HG03066 (cell line): Measurements from ENCODE around the gene ASB4.

Experiments
- ATAC-seq: cut with Tn5 transposase; IDR thresholded peaks from one replicate; pipeline ENCODE4 v1.9.1; 2021; ENCODE audit warnings: low read depth; ENCODE audit not compliant: unreplicated experiment

The ASB4 gene

GRCh38 chr7:95517870-95518269 lies 32.1 kb downstream of the ASB4 start:
- peak; percentile 48 for ATAC-seq

- no peak for ATAC-seq
Measured at GRCh38 chr7:95520136-95520535, 34.4 kb downstream of the ASB4 start.

- no peak for ATAC-seq
Measured at GRCh38 chr7:95525503-95525902, 39.8 kb downstream of the ASB4 start.

GRCh38 chr7:95526128-95526738 lies 40.5 kb downstream of the ASB4 start:
- no peak for ATAC-seq

- ATAC-seq, result peak; percentile 63
Measured at GRCh38 chr7:95527033-95527775, 41.5 kb downstream of the ASB4 start.

- no peak for ATAC-seq
Measured at GRCh38 chr7:95527776-95528250, 42.1 kb downstream of the ASB4 start.

GRCh38 chr7:95529701-95530100 lies 44.0 kb downstream of the ASB4 start:
- no peak for ATAC-seq

- no peak for ATAC-seq
Measured at GRCh38 chr7:95530881-95531280, 45.1 kb downstream of the ASB4 start.

- no peak for ATAC-seq
Measured at GRCh38 chr7:95531605-95532219, 46.0 kb downstream of the ASB4 start.

- no peak for ATAC-seq
Measured at GRCh38 chr7:95534796-95535195, 49.1 kb downstream of the ASB4 start.

GRCh38 chr7:95535662-95536061 lies 49.9 kb downstream of the ASB4 start:
- no peak for ATAC-seq

GRCh38 chr7:95536656-95537311 lies 51.0 kb downstream of the ASB4 start:
- no peak for ATAC-seq

GRCh38 chr7:95537468-95537867 lies 51.7 kb downstream of the ASB4 start:
- ATAC-seq, result no peak

GRCh38 chr7:95539426-95539825 lies 53.7 kb downstream of the ASB4 start:
- ATAC-seq, result no peak

- ATAC-seq, result no peak
Measured at GRCh38 chr7:95540366-95540765, 54.6 kb downstream of the ASB4 start.

GRCh38 chr7:95543312-95543711 lies 57.6 kb downstream of the ASB4 start:
- ATAC-seq, result no peak

GRCh38 chr7:95544171-95544570 lies 58.4 kb downstream of the ASB4 start:
- no peak for ATAC-seq

- no peak for ATAC-seq
Measured at GRCh38 chr7:95545007-95545615, 59.4 kb downstream of the ASB4 start.

GRCh38 chr7:95545673-95546072 lies 59.9 kb downstream of the ASB4 start:
- ATAC-seq, result no peak

- ATAC-seq, result no peak
Measured at GRCh38 chr7:95546647-95547046, 60.9 kb downstream of the ASB4 start.
